Uterus (tissue), 4 donors: Measurements from ENCODE around the gene ADGRG4. TPM values are rescaled to one million over a fixed set of nuclear protein-coding genes. Genes with fewer than 3 reads are reported as not detected.
A peak's percentile ranks its signal among the peaks of the same experiment; 100 is the strongest.

ENCODE experiments used
- DNase-seq, 2 donors: peaks; one replicate each; pipeline ENCODE4 v3.0.0-alpha.2; 2019 to 2020
- H3K27ac ChIP-seq, 2 donors: fragments of 200-600 bp; sonication (generic); 1 replicate in 1 of 2; 2 replicates in 1 of 2; pipeline ENCODE4 v1.5.1; 2016 to 2018
- H3K27me3 ChIP-seq, 2 donors: fragments of 200-600 bp; sonication (generic); one replicate each; pipeline ENCODE4 v1.5.1; 2018 to 2019; ENCODE audit warnings: control low read depth in 1 of 2
- H3K36me3 ChIP-seq, 2 donors: fragments of 200-600 bp; sonication (generic); one replicate each; pipeline ENCODE4 v1.5.1; 2019; ENCODE audit warnings: control low read depth in 1 of 2
- H3K4me1 ChIP-seq, 2 donors: fragments of 200-600 bp; sonication (generic); one replicate each; pipeline ENCODE4 v1.5.1; 2018 to 2019; ENCODE audit warnings: control low read depth in 1 of 2
- H3K4me3 ChIP-seq, 2 donors: fragments of 200-600 bp; sonication (generic); 1 replicate in 1 of 2; 2 replicates in 1 of 2; pipeline ENCODE4 v1.5.1; 2018 to 2019; ENCODE audit warnings: mild to moderate bottlenecking in 1 of 2
- H3K9me3 ChIP-seq, 2 donors: fragments of 200-600 bp; sonication (generic); one replicate each; pipeline ENCODE4 v1.5.1; 2019; ENCODE audit warnings: control low read depth in 1 of 2
- CTCF ChIP-seq, 4 experiments: fragments of 200-600 bp in 2 of 4; fragments of 450-650 bp in 2 of 4; sonication (generic) in 2 of 4; IDR thresholded peaks; one replicate each; pipeline ENCODE4 v1.5.1; 2016 to 2019; ENCODE audit warnings: antibody characterized with exemption in 4 of 4, mild to moderate bottlenecking in 2 of 4, moderate library complexity in 1 of 4
- POLR2A ChIP-seq, 2 donors: fragments of 450-650 bp; IDR thresholded peaks; one replicate each; pipeline ENCODE4 v1.6.1; 2016; ENCODE audit warnings: antibody characterized with exemption in 2 of 2, mild to moderate bottlenecking in 1 of 2, moderate library complexity in 1 of 2
- intact Hi-C: fragments of 100-400 bp; cut with DNase I; formaldehyde crosslinking; loops from one replicate; pipeline ENCODE4 v1.15.1; 2023; ENCODE audit warnings: low total_unique reads
- total RNA-seq, 4 donors: library from RNA; depleted of rRNA in 3 of 4; stranded (reverse); fragments of >200 nt in 3 of 4; gene quantifications; one replicate each; pipeline versions ENCODE4 v1.1.0 to v1.2.4, GENCODE V29; 2014 to 2023
- donor health status: DM: yes; HTN: yes; CAD: no.

Gene ADGRG4
- total RNA-seq, 4 donors from 2014 or later = 2.0 to 4.4 TPM; not detected in 2

GRCh38 chrX:136421338-136421737 lies 120.6 kb downstream of the ADGRG4 start:
- no peak for DNase-seq
- H3K27ac ChIP-seq = no peak overlapping the region
- no peaks in the 10 kb centered on the region for H3K4me1 ChIP-seq
- H3K9me3 ChIP-seq = no peaks in the 10 kb centered on the region
- no peak overlapping the region for H3K4me3 ChIP-seq
- H3K36me3 ChIP-seq = no peaks in the 10 kb centered on the region
- TF ChIP-seq CTCF (IDR thresholded peaks at IDR 0.05) = no peak
- no peak for TF ChIP-seq POLR2A (IDR thresholded peaks at IDR 0.05)
- H3K27me3 ChIP-seq = no peaks in the 10 kb centered on the region
- intact Hi-C loops = no loop called here

- TF ChIP-seq CTCF (IDR thresholded peaks at IDR 0.05) (no peak), POLR2A (IDR thresholded peaks at IDR 0.05) (no peak)
- peaks cover 0 to 3% of the 10 kb centered on the region in 2 donors for H3K27me3 ChIP-seq
- intact Hi-C loops = no loop called here
- H3K36me3 ChIP-seq = no peaks in the 10 kb centered on the region
- no peaks in the 10 kb centered on the region for H3K9me3 ChIP-seq
- DNase-seq = no peak
- H3K4me3 ChIP-seq = no peak overlapping the region
- no peaks in the 10 kb centered on the region for H3K4me1 ChIP-seq
- H3K27ac ChIP-seq = no peak overlapping the region
Observed at GRCh38 chrX:136423724-136424123, 123.0 kb downstream of the ADGRG4 start.

GRCh38 chrX:136425996-136426395 lies 125.2 kb downstream of the ADGRG4 start:
- no peak for DNase-seq
- Histone ChIP-seq H3K4me1 (no peaks in the 10 kb centered on the region), H3K9me3 (no peaks in the 10 kb centered on the region), H3K4me3 (no peak overlapping the region), H3K27ac (no peak overlapping the region), H3K36me3 (no peaks in the 10 kb centered on the region), H3K27me3 (peaks cover 0 to 3% of the 10 kb centered on the region in 2 donors)
- intact Hi-C loops = no loop called here
- no peak for TF ChIP-seq CTCF (IDR thresholded peaks at IDR 0.05)
- no peak for TF ChIP-seq POLR2A (IDR thresholded peaks at IDR 0.05)

- peaks cover 0 to 3% of the 10 kb centered on the region in 2 donors for H3K27me3 ChIP-seq
- no peak for TF ChIP-seq CTCF (IDR thresholded peaks at IDR 0.05)
- TF ChIP-seq POLR2A (IDR thresholded peaks at IDR 0.05) = no peak
- no peaks in the 10 kb centered on the region for H3K9me3 ChIP-seq
- H3K36me3 ChIP-seq = no peaks in the 10 kb centered on the region
- H3K27ac ChIP-seq = no peak overlapping the region
- no peaks in the 10 kb centered on the region for H3K4me1 ChIP-seq
- intact Hi-C loops = no loop called here
- no peak for DNase-seq
- no peak overlapping the region for H3K4me3 ChIP-seq
Observed at GRCh38 chrX:136431625-136432024, 130.9 kb downstream of the ADGRG4 start.

- Histone ChIP-seq H3K4me1 (no peaks in the 10 kb centered on the region), H3K27me3 (no peaks in the 10 kb centered on the region), H3K9me3 (no peaks in the 10 kb centered on the region), H3K36me3 (no peaks in the 10 kb centered on the region), H3K27ac (no peak overlapping the region), H3K4me3 (no peak overlapping the region)
- intact Hi-C loops = no loop called here
- DNase-seq = peak in 1 of 2 donors; percentile 18
- no peak for TF ChIP-seq CTCF (IDR thresholded peaks at IDR 0.05)
Observed at GRCh38 chrX:136437774-136438173, 137.0 kb downstream of the ADGRG4 start.
